Caco-2 (cell line): ENCODE data around the gene HTT. TPM values are rescaled to one million over a fixed set of nuclear protein-coding genes. Genes with fewer than 3 reads are reported as not detected.

ENCODE experiments used
- BruUV-seq: library from RNA; stranded (reverse); fragments of 400-500 nt; replicated peaks from 2 replicates; lab custom pipeline; 2021; lab: Mats Ljungman, UMichigan
- CTCF ChIA-PET: fragments of 300-600 bp; sonication (Branson Sonifier 250); formaldehyde crosslinking; loops from one replicate; lab custom pipeline; 2022; ENCODE audit warnings: antibody characterized with exemption; lab: Charles Lee
- POLR2A ChIA-PET: fragments of 300-600 bp; sonication (Branson Sonifier 250); formaldehyde crosslinking; loops from one replicate; lab custom pipeline; 2022; ENCODE audit warnings: antibody characterized with exemption; lab: Charles Lee
- DNase-seq, 2 experiments: peaks; one replicate each; pipeline versions ENCODE4 v3.0.0 to v3.0.0-alpha.2; 2020 to 2022
- H3K27me3 ChIP-seq: replicated peaks from 2 replicates; pipeline ENCODE4 v1.6.0; 2011; ENCODE audit warnings: low read length; ENCODE audit not compliant: control insufficient read depth, insufficient read depth
- H3K36me3 ChIP-seq: 2 replicates; pipeline ENCODE4 v1.5.1; 2011; ENCODE audit warnings: low read length; ENCODE audit not compliant: control insufficient read depth, insufficient read depth
- H3K4me1 ChIP-seq: fragments of 250-450 bp; sonication (Bioruptor Pico); 2 replicates; pipeline ENCODE4 v1.5.1; 2020; ENCODE audit warnings: mild to moderate bottlenecking
- H3K4me3 ChIP-seq: 2 replicates; pipeline ENCODE4 v1.5.1; 2011; ENCODE audit warnings: low read depth, mild to moderate bottlenecking, control low read depth, low read length
- H3K9me3 ChIP-seq: fragments of 250-450 bp; sonication (Bioruptor Pico); 2 replicates; pipeline ENCODE4 v1.5.1; 2020; ENCODE audit warnings: mild to moderate bottlenecking, moderate library complexity
- H3K27ac Mint-ChIP-seq: one replicate; pipeline ENCODE4 v1.8.0; 2022; ENCODE audit warnings: mixed read lengths; ENCODE audit not compliant: unreplicated experiment
- H3K27me3 Mint-ChIP-seq: one replicate; pipeline ENCODE4 v1.8.0; 2022; ENCODE audit warnings: mixed read lengths; ENCODE audit not compliant: insufficient read depth, unreplicated experiment
- H3K36me3 Mint-ChIP-seq: one replicate; pipeline ENCODE4 v1.8.0; 2022; ENCODE audit warnings: mild to moderate bottlenecking, mixed read lengths; ENCODE audit not compliant: insufficient read depth, unreplicated experiment
- H3K4me1 Mint-ChIP-seq: one replicate; pipeline ENCODE4 v1.8.0; 2022; ENCODE audit warnings: low read depth, mixed read lengths; ENCODE audit not compliant: unreplicated experiment
- H3K4me3 Mint-ChIP-seq: one replicate; pipeline ENCODE4 v1.8.0; 2022; ENCODE audit warnings: mild to moderate bottlenecking, moderate library complexity, mixed read lengths; ENCODE audit not compliant: unreplicated experiment
- H3K9me3 Mint-ChIP-seq: one replicate; pipeline ENCODE4 v1.8.0; 2022; ENCODE audit warnings: mixed read lengths; ENCODE audit not compliant: unreplicated experiment
- intact Hi-C: fragments of 100-400 bp; cut with micrococcal nuclease; formaldehyde crosslinking; loops from one replicate; pipeline ENCODE4 v1.10.0; 2022; ENCODE audit not compliant: unreplicated experiment
- total RNA-seq: library from RNA; stranded (reverse); gene quantifications from 2 replicates; pipeline ENCODE4 v1.2.3, GENCODE V29; 2022
- TF ChIP-seq, protein P1 (sequence below), 2 experiments: fragments of 200-600 bp in 1 of 2; IDR thresholded peaks; 1 replicate in 1 of 2; 2 replicates in 1 of 2; pipeline versions ENCODE4 v1.5.1 to v1.8.0; 2011 to 2022; ENCODE audit warnings: antibody characterized with exemption in 1 of 2, control low read depth in 1 of 2, inconsistent platforms in 1 of 2, low read depth in 1 of 2, low read length in 1 of 2, mild to moderate bottlenecking in 1 of 2, moderate library complexity in 1 of 2; ENCODE audit not compliant: insufficient read depth in 1 of 2, severe bottlenecking in 1 of 2, unreplicated experiment in 1 of 2

The HTT gene
- total RNA-seq, 1 experiment from 2014 or later = 63.3 TPM

DNA sequence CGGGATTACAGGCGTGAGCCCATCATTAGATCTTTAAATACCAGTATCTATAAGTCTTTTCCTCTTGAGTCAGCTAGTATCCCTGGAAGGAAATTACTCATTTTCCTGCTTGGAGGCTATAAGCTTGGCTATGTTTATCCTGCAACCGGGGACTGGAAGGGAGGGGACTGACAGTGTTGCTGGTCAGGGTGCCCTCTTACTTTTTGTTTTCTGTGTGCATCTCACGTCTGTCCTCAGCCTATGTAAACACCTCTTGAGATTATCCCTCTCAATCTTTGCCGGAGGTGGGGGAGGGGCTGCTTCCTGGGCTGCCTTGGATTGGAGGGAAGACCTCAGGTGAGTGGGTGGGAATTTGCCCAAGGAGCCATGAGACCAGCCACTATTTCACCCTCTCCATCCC lies 37.0 kb downstream of the HTT start:
- ChIA-PET POLR2A (no interaction called here), CTCF (no interaction called here)
- no peaks in the 10 kb centered on the region for H3K9me3 ChIP-seq
- Mint-ChIP-seq H3K27me3 (no peaks in the 10 kb centered on the region), H3K4me1 (peaks cover 3% of the 10 kb centered on the region), H3K27ac (no peak overlapping the region), H3K4me3 (no peak overlapping the region), H3K9me3 (no peaks in the 10 kb centered on the region), H3K36me3 (peaks cover 68% of the 10 kb centered on the region)
- no peak for DNase-seq
- TF ChIP-seq, protein P1, sequence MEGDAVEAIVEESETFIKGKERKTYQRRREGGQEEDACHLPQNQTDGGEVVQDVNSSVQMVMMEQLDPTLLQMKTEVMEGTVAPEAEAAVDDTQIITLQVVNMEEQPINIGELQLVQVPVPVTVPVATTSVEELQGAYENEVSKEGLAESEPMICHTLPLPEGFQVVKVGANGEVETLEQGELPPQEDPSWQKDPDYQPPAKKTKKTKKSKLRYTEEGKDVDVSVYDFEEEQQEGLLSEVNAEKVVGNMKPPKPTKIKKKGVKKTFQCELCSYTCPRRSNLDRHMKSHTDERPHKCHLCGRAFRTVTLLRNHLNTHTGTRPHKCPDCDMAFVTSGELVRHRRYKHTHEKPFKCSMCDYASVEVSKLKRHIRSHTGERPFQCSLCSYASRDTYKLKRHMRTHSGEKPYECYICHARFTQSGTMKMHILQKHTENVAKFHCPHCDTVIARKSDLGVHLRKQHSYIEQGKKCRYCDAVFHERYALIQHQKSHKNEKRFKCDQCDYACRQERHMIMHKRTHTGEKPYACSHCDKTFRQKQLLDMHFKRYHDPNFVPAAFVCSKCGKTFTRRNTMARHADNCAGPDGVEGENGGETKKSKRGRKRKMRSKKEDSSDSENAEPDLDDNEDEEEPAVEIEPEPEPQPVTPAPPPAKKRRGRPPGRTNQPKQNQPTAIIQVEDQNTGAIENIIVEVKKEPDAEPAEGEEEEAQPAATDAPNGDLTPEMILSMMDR (IDR thresholded peaks at IDR 0.05; ENCODE audit: insufficient read depth in 1 of 2, low read depth in 1 of 2, low read length in 1 of 2, severe bottlenecking in 1 of 2, unreplicated experiment in 1 of 2) = no peak
- intact Hi-C loops = no loop called here
- H3K4me3 ChIP-seq = no peak overlapping the region
- BruUV-seq = no TSS peak
- H3K27me3 ChIP-seq = no peaks in the 10 kb centered on the region
- H3K4me1 ChIP-seq = no peaks in the 10 kb centered on the region
- H3K36me3 ChIP-seq = peaks cover 3% of the 10 kb centered on the region; the same call in 1 of the 2 replicates

DNA sequence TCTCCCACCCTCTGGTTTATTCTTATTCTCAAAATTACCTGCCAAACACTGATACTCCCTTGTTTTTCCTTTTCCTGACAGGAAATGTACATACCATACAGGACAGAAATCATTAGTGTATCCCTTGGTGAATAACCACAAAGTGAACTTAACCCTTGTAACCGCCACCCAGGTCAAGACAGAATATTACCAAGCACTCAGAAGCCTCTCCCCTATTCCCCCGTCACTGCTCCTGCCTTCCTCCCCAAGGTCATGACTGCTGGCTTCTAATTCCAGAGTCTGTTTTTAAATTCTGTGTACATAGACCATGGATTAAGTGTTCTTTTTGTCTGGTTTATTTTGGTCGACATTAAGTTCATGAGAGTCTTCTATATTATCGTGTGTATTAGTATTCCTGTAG lies 37.7 kb downstream of the HTT start:
- no peaks in the 10 kb centered on the region for H3K4me1 ChIP-seq
- TF ChIP-seq, protein P1 (IDR thresholded peaks at IDR 0.05; ENCODE audit: insufficient read depth in 1 of 2, low read depth in 1 of 2, low read length in 1 of 2, severe bottlenecking in 1 of 2, unreplicated experiment in 1 of 2) = no peak
- ChIA-PET POLR2A (no interaction called here), CTCF (no interaction called here)
- Mint-ChIP-seq H3K4me1 (no peaks in the 10 kb centered on the region), H3K36me3 (peaks cover 69% of the 10 kb centered on the region), H3K27ac (no peak overlapping the region), H3K27me3 (no peaks in the 10 kb centered on the region), H3K4me3 (no peak overlapping the region), H3K9me3 (no peaks in the 10 kb centered on the region)
- intact Hi-C loops = no loop called here
- H3K27me3 ChIP-seq = no peaks in the 10 kb centered on the region
- DNase-seq = no peak
- H3K9me3 ChIP-seq = no peaks in the 10 kb centered on the region
- BruUV-seq = no TSS peak
- H3K36me3 ChIP-seq = peaks cover 3% of the 10 kb centered on the region; the same call in 1 of the 2 replicates
- no peak overlapping the region for H3K4me3 ChIP-seq

DNA sequence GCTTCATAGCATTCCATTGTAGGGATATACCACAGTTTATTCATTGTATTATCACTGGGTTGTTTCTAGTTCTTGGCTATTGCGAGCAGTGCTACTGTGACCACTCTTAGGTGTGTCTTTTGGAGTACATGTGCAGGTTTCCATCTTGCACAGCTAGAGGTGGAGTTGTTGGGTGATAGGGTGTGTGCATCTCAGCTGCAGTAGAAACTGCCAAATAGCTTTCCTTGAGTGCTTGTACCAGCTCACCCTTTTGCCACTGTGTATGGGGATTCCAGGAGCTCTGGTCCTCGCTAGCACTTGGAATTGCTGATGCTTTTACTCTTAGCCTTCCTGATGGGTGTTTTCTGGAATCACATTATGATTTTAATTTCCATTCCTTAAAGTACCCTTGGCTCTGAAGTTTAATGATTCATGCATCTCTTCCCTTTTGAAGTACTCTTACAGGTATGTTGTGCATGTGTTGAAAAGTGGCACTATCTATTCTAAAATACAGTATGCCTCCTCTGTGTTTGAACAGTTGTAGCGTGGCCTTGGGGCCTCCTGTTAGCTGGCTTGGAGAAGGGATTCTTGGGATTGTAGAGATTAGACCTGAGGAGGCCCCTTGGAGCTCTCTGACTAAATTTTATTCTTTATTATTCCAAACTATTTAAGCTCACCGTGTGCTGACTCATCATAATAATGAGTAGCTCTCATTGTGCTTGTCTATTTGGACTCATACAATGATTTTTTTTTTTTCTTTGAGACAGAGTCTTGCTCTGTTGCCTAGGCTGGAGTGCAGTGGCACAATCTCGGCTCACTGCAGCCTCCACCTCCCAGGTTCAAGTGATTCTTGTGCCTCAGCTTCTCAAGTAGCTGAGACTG lies 38.4 kb downstream of the HTT start:
- TF ChIP-seq, protein P1 (IDR thresholded peaks at IDR 0.05; ENCODE audit: insufficient read depth in 1 of 2, low read depth in 1 of 2, low read length in 1 of 2, severe bottlenecking in 1 of 2, unreplicated experiment in 1 of 2) = no peak
- Mint-ChIP-seq H3K4me3 (no peak overlapping the region), H3K36me3 (peaks cover 68% of the 10 kb centered on the region), H3K9me3 (no peaks in the 10 kb centered on the region), H3K27me3 (no peaks in the 10 kb centered on the region), H3K4me1 (no peaks in the 10 kb centered on the region), H3K27ac (no peak overlapping the region)
- Histone ChIP-seq H3K36me3 (peaks cover 5% of the 10 kb centered on the region; the same call in 1 of the 2 replicates), H3K9me3 (no peaks in the 10 kb centered on the region), H3K4me3 (no peak overlapping the region), H3K27me3 (no peaks in the 10 kb centered on the region), H3K4me1 (no peaks in the 10 kb centered on the region)
- ChIA-PET CTCF (no interaction called here), POLR2A (no interaction called here)
- intact Hi-C loops = no loop called here
- no TSS peak for BruUV-seq
- no peak for DNase-seq
